Right lobe of liver (tissue), 6 donors: ENCODE data around the gene USP2. TPM values are rescaled to one million over a fixed set of nuclear protein-coding genes. Genes with fewer than 3 reads are reported as not detected.
A peak's percentile ranks its signal among the peaks of the same experiment; 100 is the strongest.

ENCODE experiments used
- ATAC-seq, 4 donors: fragments of 200-7000 bp; cut with Tn5 transposase; one replicate each; pipeline ENCODE4 v1.9.1; 2020; ENCODE audit warnings: mild to moderate bottlenecking in 4 of 4, moderate library complexity in 4 of 4
- DNase-seq, 3 donors: peaks; one replicate each; pipeline ENCODE4 v3.0.0-alpha.2; 2020
- H3K27ac ChIP-seq, 3 donors: fragments of 200-600 bp; one replicate each; pipeline ENCODE4 v1.8.0; 2022
- H3K27me3 ChIP-seq, 2 donors: fragments of 200-600 bp; one replicate each; pipeline ENCODE4 v1.8.0; 2022
- H3K36me3 ChIP-seq, 4 donors: fragments of 200-600 bp; sonication (generic) in 1 of 4; one replicate each; pipeline versions ENCODE4 v1.5.1 to v1.8.0; 2017 to 2022; ENCODE audit warnings: control low read depth in 1 of 4
- H3K4me1 ChIP-seq, 4 donors: fragments of 200-600 bp; sonication (generic) in 1 of 4; one replicate each; pipeline versions ENCODE4 v1.5.1 to v1.8.0; 2017 to 2022; ENCODE audit warnings: control low read depth in 1 of 4
- H3K4me3 ChIP-seq, 3 donors: fragments of 200-600 bp; one replicate each; pipeline ENCODE4 v1.8.0; 2022
- H3K9me3 ChIP-seq, 4 donors: fragments of 200-600 bp; sonication (generic) in 1 of 4; one replicate each; pipeline versions ENCODE4 v1.5.1 to v1.8.0; 2017 to 2022; ENCODE audit warnings: control low read depth in 1 of 4
- CTCF ChIP-seq, 4 donors: fragments of 200-600 bp in 3 of 4; fragments of 450-650 bp in 1 of 4; IDR thresholded peaks; one replicate each; pipeline versions ENCODE4 v1.5.1 to v1.8.0; 2016 to 2022; ENCODE audit warnings: antibody characterized with exemption in 4 of 4, mild to moderate bottlenecking in 2 of 4
- POLR2A ChIP-seq: fragments of 450-650 bp; IDR thresholded peaks from one replicate; pipeline ENCODE4 v1.6.1; 2017; ENCODE audit warnings: antibody characterized with exemption, mild to moderate bottlenecking
- WGBS: methylation state at CpG from one replicate; pipeline ENCODE4 v1.1.6; 2018; ENCODE audit warnings: low coverage, low lambda C conversion rate; ENCODE audit not compliant: insufficient coverage; ENCODE audit errors: missing lambda C conversion rate; 5-methylcytosine and 5-hydroxymethylcytosine counted together
- intact Hi-C, 2 donors: fragments of 100-400 bp; cut with DNase I; formaldehyde crosslinking; loops; one replicate each; pipeline versions ENCODE4 v1.11.2 to v1.14.1; 2022
- long read RNA-seq: library from polyadenylated mRNA; unstranded; transcript quantifications from one replicate; pipeline ENCODE4 v2.0.0, GENCODE V29; 2019
- total RNA-seq, 6 experiments: library from RNA; depleted of rRNA in 2 of 6; stranded (reverse); fragments of >200 nt in 2 of 6; fragmentation: NEBNext Ultra II Directional in 3 of 6; extraction: Animal tissue kit (Norgen Biotek cat#: 25700) in 3 of 6; gene quantifications; one replicate each; pipeline versions ENCODE4 v1.1.0 to v1.2.4, GENCODE V29; 2016 to 2023
- donor health status: DM: no; HTN: yes; CAD: no.
- donor health status: DM: no; HTN: no; CAD: no.
- donor health status: DM: no; HTN: no; CAD: no.
- donor health status: DM: no; HTN: yes; CAD: no.
- donor health status: DM: no; HTN: yes; CAD: no.

USP2 gene, protein sequence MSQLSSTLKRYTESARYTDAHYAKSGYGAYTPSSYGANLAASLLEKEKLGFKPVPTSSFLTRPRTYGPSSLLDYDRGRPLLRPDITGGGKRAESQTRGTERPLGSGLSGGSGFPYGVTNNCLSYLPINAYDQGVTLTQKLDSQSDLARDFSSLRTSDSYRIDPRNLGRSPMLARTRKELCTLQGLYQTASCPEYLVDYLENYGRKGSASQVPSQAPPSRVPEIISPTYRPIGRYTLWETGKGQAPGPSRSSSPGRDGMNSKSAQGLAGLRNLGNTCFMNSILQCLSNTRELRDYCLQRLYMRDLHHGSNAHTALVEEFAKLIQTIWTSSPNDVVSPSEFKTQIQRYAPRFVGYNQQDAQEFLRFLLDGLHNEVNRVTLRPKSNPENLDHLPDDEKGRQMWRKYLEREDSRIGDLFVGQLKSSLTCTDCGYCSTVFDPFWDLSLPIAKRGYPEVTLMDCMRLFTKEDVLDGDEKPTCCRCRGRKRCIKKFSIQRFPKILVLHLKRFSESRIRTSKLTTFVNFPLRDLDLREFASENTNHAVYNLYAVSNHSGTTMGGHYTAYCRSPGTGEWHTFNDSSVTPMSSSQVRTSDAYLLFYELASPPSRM
- total RNA-seq = 10 to 100 TPM in 2 of 6 experiments, 1 to 10 TPM in 4; 1.3 to 25.9 (median 4.6) TPM
- long read RNA-seq, partial matches to known transcripts = 0 of 4 reads
- long read RNA-seq, other reads (novel, unspliced or antisense) = 2 of 4 reads

- Histone ChIP-seq H3K36me3 (no peaks in the 10 kb centered on the region), H3K4me1 (peaks cover 0 to 15% (median under 1%) of the 10 kb centered on the region in 4 donors), H3K27ac (peak within 1 kb of the TSS in 2 of 3 donors; percentile 34 to 47), H3K27me3 (no peaks in the 10 kb centered on the region), H3K4me3 (peak within 1 kb of the TSS; percentile 42 to 53 (median 48)), H3K9me3 (no peaks in the 10 kb centered on the region)
- intact Hi-C loops = no loop called here
- DNase-seq (peak; percentile 97 to 98 (median 97)), ATAC-seq (peak; percentile 97)
- TF ChIP-seq POLR2A = peak; percentile 54
- TF ChIP-seq CTCF (IDR thresholded peaks at IDR 0.05) = peak; percentile 92 to 96 (median 94)
- WGBS = 0% methylated on average over 22 of the region's 54 CpGs
Measured at GRCh38 chr11:119381181-119381988, at the start of gene USP2. Gene USP2 (minus strand): TSS chr11:119381690. CDS start chr11:119373480, 8,210 bp downstream.

DNA sequence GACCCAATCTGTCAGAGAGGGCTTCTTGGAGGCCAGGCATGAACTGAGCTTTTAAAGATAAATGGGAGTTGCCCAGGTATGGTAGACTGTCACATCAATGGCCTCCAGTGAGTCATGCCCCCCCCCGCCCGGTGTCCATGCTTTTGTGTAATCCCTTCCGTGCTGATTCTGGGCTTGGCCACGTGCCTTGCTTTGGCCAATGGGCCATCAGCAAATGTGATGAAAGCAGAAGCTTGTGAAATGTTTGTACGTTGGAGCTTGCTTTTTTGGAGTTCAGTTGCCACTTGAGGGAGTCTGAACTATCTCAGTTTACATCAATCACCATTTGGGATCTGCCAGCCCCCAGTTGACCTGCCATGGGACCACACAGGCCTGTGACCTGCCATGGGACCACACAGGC lies 45.8 kb upstream of the USP2 start:
- no peaks in the 10 kb centered on the region for H3K9me3 ChIP-seq
- no peaks in the 10 kb centered on the region for H3K36me3 ChIP-seq
- ATAC-seq (no peak), DNase-seq (no peak)
- intact Hi-C loops = no loop called here
- WGBS = 90% methylated on average over 2 of the region's 5 CpGs
- H3K27ac ChIP-seq = no peak overlapping the region
- H3K27me3 ChIP-seq = no peaks in the 10 kb centered on the region
- TF ChIP-seq POLR2A (no peak), CTCF (IDR thresholded peaks at IDR 0.05) (no peak)
- no peak overlapping the region for H3K4me3 ChIP-seq
- H3K4me1 ChIP-seq = no peaks in the 10 kb centered on the region

DNA sequence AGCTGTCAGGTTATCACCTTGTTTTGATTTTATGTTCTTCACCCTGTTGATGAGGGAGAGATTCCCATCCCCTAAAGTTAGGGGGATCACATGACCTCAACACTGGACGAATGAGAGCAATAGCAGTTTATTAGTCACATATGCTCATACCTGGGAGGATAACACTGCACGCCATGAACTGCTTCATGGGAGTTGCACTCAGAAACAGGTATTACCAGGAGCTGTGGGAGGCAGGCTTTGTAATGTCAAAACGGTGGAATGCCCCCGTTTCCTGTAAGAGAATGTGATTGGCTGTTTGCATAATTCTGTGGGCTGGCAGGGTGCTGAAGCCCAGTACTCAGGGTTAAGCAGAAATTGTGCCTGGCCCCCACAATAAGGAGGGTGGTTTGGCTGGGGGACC lies 44.7 kb upstream of the USP2 start:
- no peaks in the 10 kb centered on the region for H3K4me1 ChIP-seq
- intact Hi-C loops = no loop called here
- no peak for TF ChIP-seq CTCF (IDR thresholded peaks at IDR 0.05)
- TF ChIP-seq POLR2A = no peak
- WGBS = 40% methylated on average over 1 of the region's 4 CpGs
- ATAC-seq = no peak
- DNase-seq = no peak
- no peaks in the 10 kb centered on the region for H3K36me3 ChIP-seq
- H3K27ac ChIP-seq = no peak overlapping the region
- no peak overlapping the region for H3K4me3 ChIP-seq
- no peaks in the 10 kb centered on the region for H3K27me3 ChIP-seq
- no peaks in the 10 kb centered on the region for H3K9me3 ChIP-seq

DNA sequence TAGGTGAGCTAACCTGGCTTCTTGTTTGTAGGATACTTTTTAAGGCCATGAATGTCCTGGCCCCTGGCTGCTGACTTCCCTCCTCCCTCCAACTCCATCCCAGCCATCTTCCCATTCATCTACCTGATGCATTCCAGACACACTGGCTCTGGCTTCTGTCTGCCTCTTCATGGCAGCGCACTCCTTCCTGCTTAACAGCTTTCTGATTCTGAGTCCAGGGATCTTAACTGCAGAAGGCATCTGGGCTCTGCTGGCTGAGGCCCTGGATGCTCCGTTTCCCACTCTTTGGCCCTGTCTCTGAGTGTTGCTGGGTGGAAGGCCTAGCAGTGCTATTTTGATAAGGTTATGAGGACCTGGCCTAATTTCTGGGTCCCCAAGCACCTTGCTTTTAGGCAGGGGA lies 43.3 kb upstream of the USP2 start:
- DNase-seq = no peak
- Histone ChIP-seq H3K4me1 (no peaks in the 10 kb centered on the region), H3K36me3 (no peaks in the 10 kb centered on the region), H3K27ac (no peak overlapping the region), H3K27me3 (no peaks in the 10 kb centered on the region), H3K9me3 (no peaks in the 10 kb centered on the region), H3K4me3 (no peak overlapping the region)
- ATAC-seq = no peak
- no peak for TF ChIP-seq CTCF (IDR thresholded peaks at IDR 0.05)
- TF ChIP-seq POLR2A = no peak
- WGBS = 93% methylated on average over 2 of the region's 2 CpGs
- intact Hi-C loops = no loop called here
